HEK293 (cell line): Measurements from ENCODE around the gene ZNF274.
A peak's percentile ranks its signal among the peaks of the same experiment; 100 is the strongest.

Experiments
- GLIS1 ChIP-seq: fragments of 450-650 bp; formaldehyde crosslinking; IDR thresholded peaks from 2 replicates; pipeline ENCODE4 v1.5.1; 2016; ENCODE audit warnings: missing biosample characterization, missing genetic modification characterization
- HOXC10 ChIP-seq: sonication (generic); formaldehyde crosslinking; IDR thresholded peaks from 2 replicates; pipeline ENCODE4 v1.8.1; 2023; ENCODE audit warnings: mild to moderate bottlenecking, missing genetic modification reagents
- HOXD13 ChIP-seq: sonication (generic); formaldehyde crosslinking; IDR thresholded peaks from 2 replicates; pipeline ENCODE4 v1.8.0; 2022; ENCODE audit warnings: missing genetic modification reagents, borderline replicate concordance
- KLF8 ChIP-seq: fragments of 450-650 bp; formaldehyde crosslinking; IDR thresholded peaks from 2 replicates; pipeline ENCODE4 v1.5.1; 2016; ENCODE audit warnings: missing biosample characterization, missing genetic modification characterization
- MYNN ChIP-seq: fragments of 450-650 bp; formaldehyde crosslinking; IDR thresholded peaks from 2 replicates; pipeline ENCODE4 v1.5.1; 2016; ENCODE audit warnings: missing biosample characterization, missing genetic modification characterization, borderline replicate concordance
- SP2 ChIP-seq: fragments of 450-650 bp; formaldehyde crosslinking; IDR thresholded peaks from 2 replicates; pipeline ENCODE4 v1.5.1; 2016; ENCODE audit warnings: missing biosample characterization, missing genetic modification characterization
- ZBTB8A ChIP-seq: fragments of 450-650 bp; formaldehyde crosslinking; IDR thresholded peaks from 2 replicates; pipeline ENCODE4 v1.5.1; 2016; ENCODE audit warnings: missing biosample characterization, missing genetic modification characterization
- ZFHX2 ChIP-seq: fragments of 450-650 bp; formaldehyde crosslinking; conservative IDR thresholded peaks from 2 replicates; pipeline ENCODE4 v1.5.1; 2016; ENCODE audit warnings: missing biosample characterization, missing genetic modification characterization
- ZIC2 ChIP-seq: fragments of 450-650 bp; formaldehyde crosslinking; IDR thresholded peaks from 2 replicates; pipeline ENCODE4 v1.5.1; 2016; ENCODE audit warnings: missing biosample characterization, missing genetic modification characterization
- ZNF10 ChIP-seq: fragments of 450-650 bp; formaldehyde crosslinking; IDR thresholded peaks from 2 replicates; pipeline ENCODE4 v1.5.1; 2017; ENCODE audit warnings: missing biosample characterization, missing genetic modification characterization
- ZNF140 ChIP-seq: fragments of 450-650 bp; formaldehyde crosslinking; IDR thresholded peaks from 2 replicates; pipeline ENCODE4 v1.5.1; 2016; ENCODE audit warnings: missing biosample characterization, missing genetic modification characterization
- ZNF174 ChIP-seq: fragments of 450-650 bp; formaldehyde crosslinking; IDR thresholded peaks from 2 replicates; pipeline ENCODE4 v1.5.0; 2017; ENCODE audit warnings: missing biosample characterization, mild to moderate bottlenecking, missing genetic modification characterization
- ZNF311 ChIP-seq: fragments of 450-650 bp; formaldehyde crosslinking; IDR thresholded peaks from 2 replicates; pipeline ENCODE4 v1.5.1; 2017; ENCODE audit warnings: missing biosample characterization, missing genetic modification characterization, borderline replicate concordance
- ZNF394 ChIP-seq: fragments of 450-650 bp; formaldehyde crosslinking; IDR thresholded peaks from 2 replicates; pipeline ENCODE4 v1.5.1; 2016; ENCODE audit warnings: missing biosample characterization, missing genetic modification characterization, mild to moderate bottlenecking, moderate library complexity, borderline replicate concordance
- ZNF561 ChIP-seq: fragments of 450-650 bp; IDR thresholded peaks from 2 replicates; pipeline ENCODE4 v1.5.1; 2018; ENCODE audit warnings: missing biosample characterization, missing genetic modification characterization, borderline replicate concordance
- ZNF658 ChIP-seq: fragments of 450-650 bp; formaldehyde crosslinking; IDR thresholded peaks from 2 replicates; pipeline ENCODE4; 2016; ENCODE audit warnings: missing biosample characterization, missing genetic modification characterization
- ZNF670 ChIP-seq: fragments of 450-650 bp; formaldehyde crosslinking; IDR thresholded peaks from 2 replicates; pipeline ENCODE4 v1.5.1; 2016; ENCODE audit warnings: missing biosample characterization, missing genetic modification characterization, low read depth
- ZNF677 ChIP-seq: fragments of 450-650 bp; IDR thresholded peaks from 2 replicates; pipeline ENCODE4 v1.5.0; 2018; ENCODE audit warnings: missing biosample characterization, mild to moderate bottlenecking, missing genetic modification characterization, moderate library complexity
- ZSCAN30 ChIP-seq: fragments of 450-650 bp; IDR thresholded peaks from 2 replicates; pipeline ENCODE4 v1.5.1; 2018; ENCODE audit warnings: missing biosample characterization, mild to moderate bottlenecking, missing genetic modification characterization, moderate library complexity
- TF ChIP-seq, protein P1 (sequence below): fragments of 450-650 bp; formaldehyde crosslinking; IDR thresholded peaks from 2 replicates; pipeline ENCODE4 v1.5.1; 2016; ENCODE audit warnings: missing biosample characterization, missing genetic modification characterization
- TF ChIP-seq, protein P2 (sequence below): fragments of 450-650 bp; formaldehyde crosslinking; IDR thresholded peaks from 2 replicates; pipeline ENCODE4 v1.5.1; 2016; ENCODE audit warnings: missing biosample characterization, missing genetic modification characterization
- TF ChIP-seq, protein P3 (sequence below): fragments of 450-650 bp; formaldehyde crosslinking; conservative IDR thresholded peaks from 2 replicates; pipeline ENCODE4 v1.5.1; 2016; ENCODE audit warnings: low read depth, missing biosample characterization, missing genetic modification characterization
- TF ChIP-seq, protein P4 (sequence below): fragments of 450-650 bp; formaldehyde crosslinking; IDR thresholded peaks from 2 replicates; pipeline ENCODE4 v1.5.0; 2017; ENCODE audit warnings: missing biosample characterization, missing genetic modification characterization, borderline replicate concordance
- TF ChIP-seq, protein P5 (sequence below): fragments of 450-650 bp; formaldehyde crosslinking; IDR thresholded peaks from 2 replicates; pipeline ENCODE4 v1.5.1; 2016; ENCODE audit warnings: missing biosample characterization, missing genetic modification characterization
- TF ChIP-seq, protein P6 (sequence below): fragments of 450-650 bp; formaldehyde crosslinking; IDR thresholded peaks from 2 replicates; pipeline ENCODE4; 2016; ENCODE audit warnings: missing biosample characterization, missing genetic modification characterization

The ZNF274 gene

DNA sequence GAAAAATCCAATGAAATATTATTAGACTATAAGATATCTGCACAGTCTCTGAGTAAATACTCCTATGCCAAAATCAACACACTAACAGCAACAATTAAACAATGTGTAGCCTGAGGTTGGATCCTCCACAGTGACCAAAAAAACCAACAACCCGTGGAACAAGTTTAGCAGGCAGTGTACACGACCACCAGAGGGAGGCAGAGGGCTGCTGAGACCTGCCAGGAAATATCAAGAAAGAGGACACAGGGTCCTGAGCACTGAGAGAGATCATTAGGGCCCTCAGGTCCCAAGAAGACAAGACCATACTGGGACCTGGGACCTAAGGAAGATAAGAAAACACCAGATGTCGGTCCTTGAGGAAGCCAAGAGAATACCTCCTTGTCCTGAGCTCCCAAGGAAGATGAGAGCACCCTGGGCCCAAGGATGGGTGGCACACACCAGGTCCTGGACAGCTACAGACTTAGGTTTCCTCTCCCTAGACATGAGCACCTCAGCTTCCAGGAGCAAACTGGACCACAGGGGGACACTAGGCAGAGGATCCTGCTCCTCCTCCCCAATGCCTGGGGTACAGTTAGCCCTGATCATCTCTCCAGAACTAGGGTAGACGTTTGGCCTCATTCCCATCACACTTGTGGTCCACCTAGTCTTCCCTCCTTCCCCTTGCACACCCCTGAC, 822 bp upstream of the ZNF274 start (continued):
- TF ChIP-seq HOXC10 (CRISPR knock-in tag) (0 out of 2 replicates have a peak, but pooled peaks have one; percentile 17), ZIC2 (no peak), KLF8 (0 out of 2 replicates have a peak, but pooled peaks have one; percentile 15), ZNF394 (tag by site-specific recombination) (no peak; the same call in 1 of the 2 replicates), ZFHX2 (no peak), ZNF670 (tag by site-specific recombination) (no peak), ZBTB8A (tag by site-specific recombination) (no peak), HOXD13 (CRISPR knock-in tag) (no peak), ZSCAN30 (tag by site-specific recombination) (no peak), MYNN (no peak), ZNF140 (tag by site-specific recombination) (no peak), SP2 (tag by site-specific recombination) (no peak), ZNF10 (tag by site-specific recombination) (no peak), ZNF561 (tag by site-specific recombination) (no peak), ZNF677 (tag by site-specific recombination) (no peak), GLIS1 (tag by site-specific recombination) (no peak), ZNF311 (tag by site-specific recombination) (peak; percentile 62; the same call in 1 of the 2 replicates), ZNF658 (tag by site-specific recombination) (0 out of 2 replicates have a peak, but pooled peaks have one; percentile 37), ZNF174 (tag by site-specific recombination) (no peak)
- TF ChIP-seq, protein P1, sequence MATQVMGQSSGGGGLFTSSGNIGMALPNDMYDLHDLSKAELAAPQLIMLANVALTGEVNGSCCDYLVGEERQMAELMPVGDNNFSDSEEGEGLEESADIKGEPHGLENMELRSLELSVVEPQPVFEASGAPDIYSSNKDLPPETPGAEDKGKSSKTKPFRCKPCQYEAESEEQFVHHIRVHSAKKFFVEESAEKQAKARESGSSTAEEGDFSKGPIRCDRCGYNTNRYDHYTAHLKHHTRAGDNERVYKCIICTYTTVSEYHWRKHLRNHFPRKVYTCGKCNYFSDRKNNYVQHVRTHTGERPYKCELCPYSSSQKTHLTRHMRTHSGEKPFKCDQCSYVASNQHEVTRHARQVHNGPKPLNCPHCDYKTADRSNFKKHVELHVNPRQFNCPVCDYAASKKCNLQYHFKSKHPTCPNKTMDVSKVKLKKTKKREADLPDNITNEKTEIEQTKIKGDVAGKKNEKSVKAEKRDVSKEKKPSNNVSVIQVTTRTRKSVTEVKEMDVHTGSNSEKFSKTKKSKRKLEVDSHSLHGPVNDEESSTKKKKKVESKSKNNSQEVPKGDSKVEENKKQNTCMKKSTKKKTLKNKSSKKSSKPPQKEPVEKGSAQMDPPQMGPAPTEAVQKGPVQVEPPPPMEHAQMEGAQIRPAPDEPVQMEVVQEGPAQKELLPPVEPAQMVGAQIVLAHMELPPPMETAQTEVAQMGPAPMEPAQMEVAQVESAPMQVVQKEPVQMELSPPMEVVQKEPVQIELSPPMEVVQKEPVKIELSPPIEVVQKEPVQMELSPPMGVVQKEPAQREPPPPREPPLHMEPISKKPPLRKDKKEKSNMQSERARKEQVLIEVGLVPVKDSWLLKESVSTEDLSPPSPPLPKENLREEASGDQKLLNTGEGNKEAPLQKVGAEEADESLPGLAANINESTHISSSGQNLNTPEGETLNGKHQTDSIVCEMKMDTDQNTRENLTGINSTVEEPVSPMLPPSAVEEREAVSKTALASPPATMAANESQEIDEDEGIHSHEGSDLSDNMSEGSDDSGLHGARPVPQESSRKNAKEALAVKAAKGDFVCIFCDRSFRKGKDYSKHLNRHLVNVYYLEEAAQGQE (tag by site-specific recombination) = no peak
- TF ChIP-seq, protein P2, sequence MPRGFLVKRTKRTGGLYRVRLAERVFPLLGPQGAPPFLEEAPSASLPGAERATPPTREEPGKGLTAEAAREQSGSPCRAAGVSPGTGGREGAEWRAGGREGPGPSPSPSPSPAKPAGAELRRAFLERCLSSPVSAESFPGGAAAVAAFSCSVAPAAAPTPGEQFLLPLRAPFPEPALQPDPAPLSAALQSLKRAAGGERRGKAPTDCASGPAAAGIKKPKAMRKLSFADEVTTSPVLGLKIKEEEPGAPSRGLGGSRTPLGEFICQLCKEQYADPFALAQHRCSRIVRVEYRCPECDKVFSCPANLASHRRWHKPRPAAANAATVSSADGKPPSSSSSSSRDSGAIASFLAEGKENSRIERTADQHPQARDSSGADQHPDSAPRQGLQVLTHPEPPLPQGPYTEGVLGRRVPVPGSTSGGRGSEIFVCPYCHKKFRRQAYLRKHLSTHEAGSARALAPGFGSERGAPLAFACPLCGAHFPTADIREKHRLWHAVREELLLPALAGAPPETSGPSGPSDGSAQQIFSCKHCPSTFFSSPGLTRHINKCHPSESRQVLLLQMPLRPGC (tag by site-specific recombination) = no peak
- TF ChIP-seq, protein P3, sequence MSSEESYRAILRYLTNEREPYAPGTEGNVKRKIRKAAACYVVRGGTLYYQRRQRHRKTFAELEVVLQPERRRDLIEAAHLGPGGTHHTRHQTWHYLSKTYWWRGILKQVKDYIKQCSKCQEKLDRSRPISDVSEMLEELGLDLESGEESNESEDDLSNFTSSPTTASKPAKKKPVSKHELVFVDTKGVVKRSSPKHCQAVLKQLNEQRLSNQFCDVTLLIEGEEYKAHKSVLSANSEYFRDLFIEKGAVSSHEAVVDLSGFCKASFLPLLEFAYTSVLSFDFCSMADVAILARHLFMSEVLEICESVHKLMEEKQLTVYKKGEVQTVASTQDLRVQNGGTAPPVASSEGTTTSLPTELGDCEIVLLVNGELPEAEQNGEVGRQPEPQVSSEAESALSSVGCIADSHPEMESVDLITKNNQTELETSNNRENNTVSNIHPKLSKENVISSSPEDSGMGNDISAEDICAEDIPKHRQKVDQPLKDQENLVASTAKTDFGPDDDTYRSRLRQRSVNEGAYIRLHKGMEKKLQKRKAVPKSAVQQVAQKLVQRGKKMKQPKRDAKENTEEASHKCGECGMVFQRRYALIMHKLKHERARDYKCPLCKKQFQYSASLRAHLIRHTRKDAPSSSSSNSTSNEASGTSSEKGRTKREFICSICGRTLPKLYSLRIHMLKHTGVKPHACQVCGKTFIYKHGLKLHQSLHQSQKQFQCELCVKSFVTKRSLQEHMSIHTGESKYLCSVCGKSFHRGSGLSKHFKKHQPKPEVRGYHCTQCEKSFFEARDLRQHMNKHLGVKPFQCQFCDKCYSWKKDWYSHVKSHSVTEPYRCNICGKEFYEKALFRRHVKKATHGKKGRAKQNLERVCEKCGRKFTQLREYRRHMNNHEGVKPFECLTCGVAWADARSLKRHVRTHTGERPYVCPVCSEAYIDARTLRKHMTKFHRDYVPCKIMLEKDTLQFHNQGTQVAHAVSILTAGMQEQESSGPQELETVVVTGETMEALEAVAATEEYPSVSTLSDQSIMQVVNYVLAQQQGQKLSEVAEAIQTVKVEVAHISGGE (tag by site-specific recombination) = no peak
- TF ChIP-seq, protein P4, sequence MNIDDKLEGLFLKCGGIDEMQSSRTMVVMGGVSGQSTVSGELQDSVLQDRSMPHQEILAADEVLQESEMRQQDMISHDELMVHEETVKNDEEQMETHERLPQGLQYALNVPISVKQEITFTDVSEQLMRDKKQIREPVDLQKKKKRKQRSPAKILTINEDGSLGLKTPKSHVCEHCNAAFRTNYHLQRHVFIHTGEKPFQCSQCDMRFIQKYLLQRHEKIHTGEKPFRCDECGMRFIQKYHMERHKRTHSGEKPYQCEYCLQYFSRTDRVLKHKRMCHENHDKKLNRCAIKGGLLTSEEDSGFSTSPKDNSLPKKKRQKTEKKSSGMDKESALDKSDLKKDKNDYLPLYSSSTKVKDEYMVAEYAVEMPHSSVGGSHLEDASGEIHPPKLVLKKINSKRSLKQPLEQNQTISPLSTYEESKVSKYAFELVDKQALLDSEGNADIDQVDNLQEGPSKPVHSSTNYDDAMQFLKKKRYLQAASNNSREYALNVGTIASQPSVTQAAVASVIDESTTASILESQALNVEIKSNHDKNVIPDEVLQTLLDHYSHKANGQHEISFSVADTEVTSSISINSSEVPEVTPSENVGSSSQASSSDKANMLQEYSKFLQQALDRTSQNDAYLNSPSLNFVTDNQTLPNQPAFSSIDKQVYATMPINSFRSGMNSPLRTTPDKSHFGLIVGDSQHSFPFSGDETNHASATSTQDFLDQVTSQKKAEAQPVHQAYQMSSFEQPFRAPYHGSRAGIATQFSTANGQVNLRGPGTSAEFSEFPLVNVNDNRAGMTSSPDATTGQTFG = no peak
- TF ChIP-seq, protein P5, sequence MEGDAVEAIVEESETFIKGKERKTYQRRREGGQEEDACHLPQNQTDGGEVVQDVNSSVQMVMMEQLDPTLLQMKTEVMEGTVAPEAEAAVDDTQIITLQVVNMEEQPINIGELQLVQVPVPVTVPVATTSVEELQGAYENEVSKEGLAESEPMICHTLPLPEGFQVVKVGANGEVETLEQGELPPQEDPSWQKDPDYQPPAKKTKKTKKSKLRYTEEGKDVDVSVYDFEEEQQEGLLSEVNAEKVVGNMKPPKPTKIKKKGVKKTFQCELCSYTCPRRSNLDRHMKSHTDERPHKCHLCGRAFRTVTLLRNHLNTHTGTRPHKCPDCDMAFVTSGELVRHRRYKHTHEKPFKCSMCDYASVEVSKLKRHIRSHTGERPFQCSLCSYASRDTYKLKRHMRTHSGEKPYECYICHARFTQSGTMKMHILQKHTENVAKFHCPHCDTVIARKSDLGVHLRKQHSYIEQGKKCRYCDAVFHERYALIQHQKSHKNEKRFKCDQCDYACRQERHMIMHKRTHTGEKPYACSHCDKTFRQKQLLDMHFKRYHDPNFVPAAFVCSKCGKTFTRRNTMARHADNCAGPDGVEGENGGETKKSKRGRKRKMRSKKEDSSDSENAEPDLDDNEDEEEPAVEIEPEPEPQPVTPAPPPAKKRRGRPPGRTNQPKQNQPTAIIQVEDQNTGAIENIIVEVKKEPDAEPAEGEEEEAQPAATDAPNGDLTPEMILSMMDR (tag by site-specific recombination) = peak; percentile 9; the same call in 1 of the 2 replicates
- TF ChIP-seq, protein P6, sequence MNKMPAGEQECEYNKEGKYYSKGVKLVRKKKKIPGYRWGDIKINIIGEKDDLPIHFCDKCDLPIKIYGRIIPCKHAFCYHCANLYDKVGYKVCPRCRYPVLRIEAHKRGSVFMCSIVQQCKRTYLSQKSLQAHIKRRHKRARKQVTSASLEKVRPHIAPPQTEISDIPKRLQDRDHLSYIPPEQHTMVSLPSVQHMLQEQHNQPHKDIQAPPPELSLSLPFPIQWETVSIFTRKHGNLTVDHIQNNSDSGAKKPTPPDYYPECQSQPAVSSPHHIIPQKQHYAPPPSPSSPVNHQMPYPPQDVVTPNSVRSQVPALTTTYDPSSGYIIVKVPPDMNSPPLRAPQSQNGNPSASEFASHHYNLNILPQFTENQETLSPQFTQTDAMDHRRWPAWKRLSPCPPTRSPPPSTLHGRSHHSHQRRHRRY (tag by site-specific recombination) = no peak
